Breast epithelium (tissue), 3 donors: ENCODE data around the gene GULP1.

Source experiments
- CTCF ChIP-seq, 3 donors: fragments of 450-650 bp; IDR thresholded peaks; one replicate each; pipeline ENCODE4 v1.5.1; 2016 to 2017; ENCODE audit warnings: antibody characterized with exemption in 3 of 3, mild to moderate bottlenecking in 3 of 3, moderate library complexity in 3 of 3
- POLR2A ChIP-seq: fragments of 450-650 bp; IDR thresholded peaks from one replicate; pipeline ENCODE4 v1.6.1; 2016; ENCODE audit warnings: antibody characterized with exemption, mild to moderate bottlenecking, moderate library complexity

DNA sequence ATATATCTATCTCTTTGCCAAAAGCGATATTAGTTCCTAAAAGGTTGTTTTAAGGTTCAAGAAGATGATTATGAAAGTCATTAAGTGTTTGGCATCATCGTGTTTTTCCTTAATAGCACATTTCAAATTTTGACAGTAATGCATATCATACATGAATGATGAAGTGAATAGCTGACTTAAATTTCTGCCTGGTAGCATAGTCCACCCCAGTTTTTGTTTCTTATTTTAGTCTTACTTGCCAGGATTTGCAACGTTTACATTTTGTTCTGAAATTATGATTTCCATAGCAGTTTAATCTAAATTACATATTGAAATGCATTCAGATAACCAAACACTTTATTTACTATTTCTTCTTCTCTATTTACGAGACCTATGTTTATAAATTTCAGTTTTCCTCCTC lies 201.1 kb downstream of the GULP1 start:
- TF ChIP-seq CTCF (IDR thresholded peaks at IDR 0.05) (no peak), POLR2A (no peak)
